WTC11 (cell line): ENCODE data around the gene ERCC6. TPM values are rescaled to one million over a fixed set of nuclear protein-coding genes. Genes with fewer than 3 reads are reported as not detected.

ENCODE experiments used
- ATAC-seq: fragments of 200-7000 bp; cut with Tn5 transposase; 2 replicates; pipeline ENCODE4 v1.10.0; 2021; ENCODE audit warnings: mild to moderate bottlenecking, moderate library complexity
- CTCF ChIA-PET: fragments of 300-600 bp; sonication (Branson Sonifier 250); formaldehyde crosslinking; loops from one replicate; lab custom pipeline; 2021; ENCODE audit warnings: antibody characterized with exemption; lab: Charles Lee
- POLR2A ChIA-PET: fragments of 350-600 bp; sonication (Branson Sonifier 250); formaldehyde crosslinking; loops from one replicate; lab custom pipeline; 2021; ENCODE audit warnings: antibody characterized with exemption; lab: Charles Lee
- DNase-seq: peaks from one replicate; pipeline ENCODE4 v3.0.0; 2021; ENCODE audit warnings: low spot score
- H3K27ac Mint-ChIP-seq: 2 replicates; pipeline ENCODE4 v1.8.0; 2021; ENCODE audit warnings: mixed read lengths
- H3K27me3 Mint-ChIP-seq: 2 replicates; pipeline ENCODE4 v1.8.0; 2021; ENCODE audit warnings: low read depth, mild to moderate bottlenecking, moderate library complexity, mixed read lengths
- H3K36me3 Mint-ChIP-seq: 2 replicates; pipeline ENCODE4 v1.8.0; 2021; ENCODE audit warnings: mixed read lengths
- H3K4me1 Mint-ChIP-seq: 2 replicates; pipeline ENCODE4 v1.8.0; 2022; ENCODE audit warnings: mixed read lengths
- H3K4me3 Mint-ChIP-seq: 2 replicates; pipeline ENCODE4 v1.8.0; 2021; ENCODE audit warnings: mild to moderate bottlenecking, moderate library complexity, mixed read lengths
- H3K9me3 Mint-ChIP-seq: 2 replicates; pipeline ENCODE4 v1.8.0; 2021; ENCODE audit warnings: mixed read lengths
- AR ChIP-seq: fragments of 250-450 bp; sonication (Bioruptor Pico); IDR thresholded peaks from 2 replicates; pipeline ENCODE4 v1.9.0; 2021; ENCODE audit warnings: mild to moderate bottlenecking
- ARID4B ChIP-seq: sonication (generic); formaldehyde crosslinking; IDR thresholded peaks from 2 replicates; pipeline ENCODE4 v1.8.0; 2023; ENCODE audit warnings: missing genetic modification reagents, mild to moderate bottlenecking, borderline replicate concordance
- ATF3 ChIP-seq: sonication (generic); formaldehyde crosslinking; conservative IDR thresholded peaks from 2 replicates; pipeline ENCODE4 v1.8.1; 2022; ENCODE audit warnings: mild to moderate bottlenecking, missing genetic modification reagents
- E2F1 ChIP-seq: sonication (generic); formaldehyde crosslinking; IDR thresholded peaks from 2 replicates; pipeline ENCODE4 v1.8.0; 2022; ENCODE audit warnings: mild to moderate bottlenecking, missing genetic modification reagents
- EMX1 ChIP-seq: fragments of 250-450 bp; sonication (Bioruptor Pico); IDR thresholded peaks from 2 replicates; pipeline ENCODE4 v1.8.0; 2021; ENCODE audit warnings: mild to moderate bottlenecking
- GRHL2 ChIP-seq: fragments of 250-450 bp; sonication (Bioruptor Pico); IDR thresholded peaks from 2 replicates; pipeline ENCODE4 v1.8.0; 2022; ENCODE audit warnings: mild to moderate bottlenecking, moderate library complexity; ENCODE audit not compliant: insufficient replicate concordance, severe bottlenecking
- GTF2I ChIP-seq: fragments of 250-450 bp; sonication (Bioruptor Pico); conservative IDR thresholded peaks from 2 replicates; pipeline ENCODE4 v1.4.0; 2021; ENCODE audit warnings: mild to moderate bottlenecking
- IRF1 ChIP-seq: sonication (generic); formaldehyde crosslinking; IDR thresholded peaks from 2 replicates; pipeline ENCODE4 v1.8.0; 2023; ENCODE audit warnings: missing genetic modification reagents
- JAZF1 ChIP-seq: fragments of 250-450 bp; sonication (Bioruptor Pico); IDR thresholded peaks from 2 replicates; pipeline ENCODE4 v1.9.0; 2021; ENCODE audit warnings: moderate library complexity, mild to moderate bottlenecking, inconsistent platforms
- JUN ChIP-seq: sonication (generic); formaldehyde crosslinking; IDR thresholded peaks from 2 replicates; pipeline ENCODE4 v1.8.0; 2023; ENCODE audit warnings: mild to moderate bottlenecking, missing genetic modification reagents
- MXD4 ChIP-seq: fragments of 250-450 bp; sonication (Bioruptor Pico); IDR thresholded peaks from 2 replicates; pipeline ENCODE4 v1.8.0; 2021; ENCODE audit warnings: mild to moderate bottlenecking, moderate library complexity, borderline replicate concordance
- MYBL2 ChIP-seq: sonication (generic); formaldehyde crosslinking; IDR thresholded peaks from 2 replicates; pipeline ENCODE4 v1.8.1; 2023; ENCODE audit warnings: mild to moderate bottlenecking, moderate library complexity, missing genetic modification reagents
- NFYB ChIP-seq: sonication (generic); formaldehyde crosslinking; conservative IDR thresholded peaks from 2 replicates; pipeline ENCODE4 v1.8.0; 2022; ENCODE audit warnings: low read depth, missing genetic modification reagents
- SMAD3 ChIP-seq: sonication (generic); formaldehyde crosslinking; IDR thresholded peaks from 2 replicates; pipeline ENCODE4 v1.8.0; 2022; ENCODE audit warnings: missing genetic modification reagents, mild to moderate bottlenecking, borderline replicate concordance
- SP1 ChIP-seq: sonication (generic); formaldehyde crosslinking; conservative IDR thresholded peaks from 2 replicates; pipeline ENCODE4 v1.8.1; 2022; ENCODE audit warnings: missing genetic modification reagents
- TEAD4 ChIP-seq: sonication (generic); formaldehyde crosslinking; IDR thresholded peaks from 2 replicates; pipeline ENCODE4 v1.8.0; 2022; ENCODE audit warnings: mild to moderate bottlenecking, missing genetic modification reagents
- ZNF121 ChIP-seq: sonication (generic); formaldehyde crosslinking; IDR thresholded peaks from 2 replicates; pipeline ENCODE4 v1.8.0; 2023; ENCODE audit warnings: missing genetic modification reagents
- ZNF232 ChIP-seq: sonication (generic); formaldehyde crosslinking; IDR thresholded peaks from 2 replicates; pipeline ENCODE4 v1.8.0; 2022; ENCODE audit warnings: mild to moderate bottlenecking, missing genetic modification reagents
- ZNF263 ChIP-seq: sonication (generic); formaldehyde crosslinking; IDR thresholded peaks from 2 replicates; pipeline ENCODE4 v1.8.1; 2022; ENCODE audit warnings: low read depth, mild to moderate bottlenecking, moderate library complexity, missing genetic modification reagents
- ZNF396 ChIP-seq: fragments of 250-450 bp; sonication (Bioruptor Pico); IDR thresholded peaks from 2 replicates; pipeline ENCODE4 v1.8.0; 2021; ENCODE audit warnings: mild to moderate bottlenecking, moderate library complexity, borderline replicate concordance
- ZNF416 ChIP-seq: fragments of 250-450 bp; sonication (Bioruptor Pico); IDR thresholded peaks from 2 replicates; pipeline ENCODE4 v1.9.0; 2021; ENCODE audit warnings: mild to moderate bottlenecking, inconsistent platforms
- ZSCAN18 ChIP-seq: fragments of 250-450 bp; sonication (Bioruptor Pico); IDR thresholded peaks from 2 replicates; pipeline ENCODE4 v2.1.2; 2022; ENCODE audit warnings: mild to moderate bottlenecking, moderate library complexity
- total RNA-seq: library from RNA; stranded (reverse); gene quantifications from 3 replicates; pipeline ENCODE4 v1.2.3, GENCODE V29; 2021

Gene ERCC6
- total RNA-seq, 1 experiment from 2014 or later = 10.9 TPM

- Mint-ChIP-seq H3K36me3 (no peaks in the 10 kb centered on the region), H3K27ac (no peak overlapping the region), H3K4me3 (no peak overlapping the region), H3K9me3 (no peaks in the 10 kb centered on the region), H3K4me1 (peaks cover 27% of the 10 kb centered on the region), H3K27me3 (no peaks in the 10 kb centered on the region)
- TF ChIP-seq JUN (CRISPR knock-in tag) (no peak), TEAD4 (CRISPR knock-in tag) (no peak), GRHL2 (CRISPR knock-in tag) (no peak), E2F1 (CRISPR knock-in tag) (no peak), SMAD3 (no peak), ARID4B (no peak), JAZF1 (CRISPR knock-in tag) (no peak), ATF3 (CRISPR knock-in tag) (no peak)
- DNase-seq = no peak
- POLR2A ChIA-PET = no interaction called here
- ATAC-seq = no peak
- CTCF ChIA-PET = interaction anchor here (1.4 to 1.7 kb wide), 2 partner anchors 17 to 95 kb away, joined by 6 to 16 read pairs; no protein-coding TSS in a partner anchor
These were observed 36.6 kb downstream of the ERCC6 start for GRCh38 chr10:49502358-49502757.

GRCh38 chr10:49500412-49500811, 38.5 kb downstream of the ERCC6 start:
- H3K27ac Mint-ChIP-seq = no peak overlapping the region
- ATAC-seq = peak; percentile 18; the same call in 1 of the 2 replicates
- ChIA-PET POLR2A (no interaction called here), CTCF (interaction anchor here (1.3 to 3.3 kb wide), 2 partner anchors 11 to 92 kb away, joined by 3 to 24 read pairs; no protein-coding TSS in a partner anchor)
- no peaks in the 10 kb centered on the region for H3K9me3 Mint-ChIP-seq
- no peaks in the 10 kb centered on the region for H3K36me3 Mint-ChIP-seq
- H3K4me3 Mint-ChIP-seq = no peak overlapping the region
- no peak for TF ChIP-seq TEAD4 (CRISPR knock-in tag)
- no peak for TF ChIP-seq ZNF416 (CRISPR knock-in tag)
- TF ChIP-seq ZNF263 (CRISPR knock-in tag) = no peak
- no peak for TF ChIP-seq EMX1 (CRISPR knock-in tag)
- TF ChIP-seq MXD4 (CRISPR knock-in tag) = no peak
- no peak for TF ChIP-seq ZNF121
- no peaks in the 10 kb centered on the region for H3K27me3 Mint-ChIP-seq
- H3K4me1 Mint-ChIP-seq = peaks cover 13% of the 10 kb centered on the region
- DNase-seq = no peak

- no peaks in the 10 kb centered on the region for H3K27me3 Mint-ChIP-seq
- no peaks in the 10 kb centered on the region for H3K9me3 Mint-ChIP-seq
- no peak for ATAC-seq
- no peak overlapping the region for H3K4me3 Mint-ChIP-seq
- ChIA-PET CTCF (interaction anchor here (0.7 to 3.3 kb wide), 2 partner anchors 20 to 91 kb away, joined by 4 to 24 read pairs; no protein-coding TSS in a partner anchor), POLR2A (no interaction called here)
- no peak for DNase-seq
- no peak overlapping the region for H3K27ac Mint-ChIP-seq
- no peaks in the 10 kb centered on the region for H3K36me3 Mint-ChIP-seq
- H3K4me1 Mint-ChIP-seq = peaks cover 8% of the 10 kb centered on the region
- TF ChIP-seq ZNF396 = no peak
- no peak for TF ChIP-seq AR (CRISPR knock-in tag)
- no peak for TF ChIP-seq GTF2I
- TF ChIP-seq ZNF232 (CRISPR knock-in tag) = no peak
- TF ChIP-seq ZSCAN18 (CRISPR knock-in tag) = no peak
- TF ChIP-seq NFYB (CRISPR knock-in tag) = no peak
- TF ChIP-seq SP1 = no peak
- no peak for TF ChIP-seq MYBL2 (CRISPR knock-in tag)
- no peak for TF ChIP-seq IRF1 (CRISPR knock-in tag)
These were observed 39.5 kb downstream of the ERCC6 start for GRCh38 chr10:49499305-49499851.
